ENCODE results near the gene CHAMP1.

GRCh38 chr13:114303700-114304327 is 10.5 kb upstream of the CHAMP1 start:
- TF ChIP-seq CTCF (IDR thresholded peaks at IDR 0.05; ENCODE audit: low read length) (no peak), EZH2 (IDR thresholded peaks at IDR 0.05; ENCODE audit: borderline replicate concordance, low read length) (no peak)
